ENCODE data around the gene RUBCNL.

DNA sequence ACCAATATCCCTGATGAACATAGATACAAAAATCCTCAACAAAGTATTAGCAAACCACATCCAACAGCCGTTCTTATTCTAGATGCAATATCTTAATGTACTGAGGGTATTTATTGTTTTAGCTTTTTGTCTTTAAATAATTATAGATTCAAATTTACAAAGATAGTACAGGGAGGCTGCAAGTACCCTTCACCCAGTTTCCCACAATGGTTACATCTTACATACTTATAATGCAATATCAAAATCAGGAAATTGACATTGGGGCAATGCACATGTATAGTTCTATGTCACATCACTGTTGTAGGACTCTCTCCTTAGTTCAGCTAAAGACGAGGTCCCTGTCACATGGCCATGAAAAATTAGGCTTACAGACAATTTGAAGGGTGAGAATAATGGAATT, 75.8 kb downstream of the RUBCNL start:
- TF ChIP-seq, protein P1, sequence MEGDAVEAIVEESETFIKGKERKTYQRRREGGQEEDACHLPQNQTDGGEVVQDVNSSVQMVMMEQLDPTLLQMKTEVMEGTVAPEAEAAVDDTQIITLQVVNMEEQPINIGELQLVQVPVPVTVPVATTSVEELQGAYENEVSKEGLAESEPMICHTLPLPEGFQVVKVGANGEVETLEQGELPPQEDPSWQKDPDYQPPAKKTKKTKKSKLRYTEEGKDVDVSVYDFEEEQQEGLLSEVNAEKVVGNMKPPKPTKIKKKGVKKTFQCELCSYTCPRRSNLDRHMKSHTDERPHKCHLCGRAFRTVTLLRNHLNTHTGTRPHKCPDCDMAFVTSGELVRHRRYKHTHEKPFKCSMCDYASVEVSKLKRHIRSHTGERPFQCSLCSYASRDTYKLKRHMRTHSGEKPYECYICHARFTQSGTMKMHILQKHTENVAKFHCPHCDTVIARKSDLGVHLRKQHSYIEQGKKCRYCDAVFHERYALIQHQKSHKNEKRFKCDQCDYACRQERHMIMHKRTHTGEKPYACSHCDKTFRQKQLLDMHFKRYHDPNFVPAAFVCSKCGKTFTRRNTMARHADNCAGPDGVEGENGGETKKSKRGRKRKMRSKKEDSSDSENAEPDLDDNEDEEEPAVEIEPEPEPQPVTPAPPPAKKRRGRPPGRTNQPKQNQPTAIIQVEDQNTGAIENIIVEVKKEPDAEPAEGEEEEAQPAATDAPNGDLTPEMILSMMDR (IDR thresholded peaks at IDR 0.05; ENCODE audit: low read depth, low read length): no peak
- no peak for TF ChIP-seq EZH2phosphoT487 (IDR thresholded peaks at IDR 0.05; ENCODE audit: low read depth)
